Rectal smooth muscle tissue (tissue), 1 donor: ENCODE results near the gene RORB.

Experiments
- H3K27ac ChIP-seq: one replicate; pipeline ENCODE4 v1.7.0; 2013; ENCODE audit warnings: low read depth, low read length, inconsistent platforms
- H3K27me3 ChIP-seq: one replicate; pipeline ENCODE4 v1.7.0; 2013; ENCODE audit warnings: low read length; ENCODE audit not compliant: control insufficient read depth, insufficient read depth
- H3K36me3 ChIP-seq: one replicate; pipeline ENCODE4 v1.7.0; 2013; ENCODE audit warnings: low read length; ENCODE audit not compliant: control insufficient read depth, insufficient read depth
- H3K4me1 ChIP-seq: one replicate; pipeline ENCODE4 v1.7.0; 2013; ENCODE audit warnings: low read length; ENCODE audit not compliant: control insufficient read depth, insufficient read depth
- H3K4me3 ChIP-seq: one replicate; pipeline ENCODE4 v1.7.0; 2013; ENCODE audit warnings: low read length
- H3K9ac ChIP-seq: one replicate; pipeline ENCODE4 v1.7.0; 2013; ENCODE audit warnings: low read length

Gene RORB

DNA sequence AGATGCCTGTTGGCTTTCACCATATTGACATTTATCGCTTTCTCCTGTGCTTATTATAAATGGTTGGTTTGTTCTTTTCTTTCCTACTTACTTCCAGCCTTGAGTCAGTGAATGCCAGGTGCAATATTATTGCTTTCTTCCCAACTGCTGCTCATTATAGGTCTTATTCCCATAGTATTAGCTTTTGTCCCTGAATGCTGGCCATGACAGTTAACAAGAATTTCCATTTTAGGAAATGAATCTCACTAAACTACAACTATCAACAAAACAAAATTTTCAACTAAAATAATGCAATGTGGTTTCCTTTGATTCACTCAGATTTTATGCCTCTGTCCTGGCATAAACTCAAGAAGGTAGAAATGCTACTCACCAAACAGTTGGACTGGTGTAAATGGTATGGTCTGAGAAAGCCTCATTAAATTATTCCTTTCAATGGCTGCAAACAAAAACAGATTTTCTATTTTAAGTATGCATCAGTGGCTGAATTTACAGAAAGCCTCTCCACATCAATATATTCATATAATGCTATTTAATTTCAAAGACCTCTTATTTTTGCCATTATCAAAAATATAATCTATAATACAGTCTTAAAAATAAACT lies 245.2 kb downstream of the RORB start:
- Histone ChIP-seq H3K36me3 (no peaks in the 10 kb centered on the region), H3K4me1 (no peaks in the 10 kb centered on the region), H3K27ac (no peak overlapping the region), H3K9ac (no peak overlapping the region), H3K4me3 (no peak overlapping the region), H3K27me3 (no peaks in the 10 kb centered on the region)
